HepG2 (cell line): Measurements from ENCODE around the gene CEBPA. TPM values are rescaled to one million over a fixed set of nuclear protein-coding genes. Genes with fewer than 3 reads are reported as not detected.

Experiments used
- GTF2F1 ChIP-seq: fragments of 150-350 bp; IDR thresholded peaks from 2 replicates; pipeline ENCODE4 v1.6.1; 2014; ENCODE audit warnings: low read length
- MIXL1 ChIP-seq: IDR thresholded peaks from 2 replicates; pipeline ENCODE4 v1.6.1; 2016
- RNF2 ChIP-seq: fragments of 450-650 bp; conservative IDR thresholded peaks from 2 replicates; pipeline ENCODE4 v1.6.1; 2016; ENCODE audit warnings: low read depth
- TIGD3 ChIP-seq: sonication (generic); formaldehyde crosslinking; IDR thresholded peaks from 2 replicates; pipeline ENCODE4 v1.5.1; 2020; ENCODE audit warnings: mild to moderate bottlenecking, missing genetic modification reagents, borderline replicate concordance
- ZNF225 ChIP-seq: sonication (generic); formaldehyde crosslinking; IDR thresholded peaks from 2 replicates; pipeline ENCODE4 v1.4.0; 2020; ENCODE audit warnings: mild to moderate bottlenecking, missing genetic modification reagents
- ZNF333 ChIP-seq: sonication (generic); formaldehyde crosslinking; IDR thresholded peaks from 2 replicates; pipeline ENCODE4 v1.4.0; 2020; ENCODE audit warnings: mild to moderate bottlenecking, missing genetic modification reagents, borderline replicate concordance
- ZNF446 ChIP-seq: sonication (generic); formaldehyde crosslinking; IDR thresholded peaks from 2 replicates; pipeline ENCODE4 v1.5.0; 2020; ENCODE audit warnings: mild to moderate bottlenecking, missing genetic modification reagents
- ZNF496 ChIP-seq: sonication (generic); formaldehyde crosslinking; IDR thresholded peaks from 2 replicates; pipeline ENCODE4 v1.8.1; 2023; ENCODE audit warnings: mild to moderate bottlenecking, moderate library complexity, missing genetic modification reagents; ENCODE audit not compliant: insufficient replicate concordance
- ZNF687 ChIP-seq: sonication (generic); formaldehyde crosslinking; IDR thresholded peaks from 2 replicates; pipeline ENCODE4 v1.5.1; 2020; ENCODE audit warnings: mild to moderate bottlenecking, missing genetic modification reagents, moderate library complexity
- polyA plus RNA-seq, 8 experiments: library from polyadenylated mRNA; depleted of rRNA in 3 of 8; stranded (reverse) in 7 of 8; unstranded in 1 of 8; fragments of >200 nt; fragmentation: Illumina TruSeq in 4 of 8; extraction: Trizol in 4 of 8; gene quantifications; 2 replicates each; pipeline versions ENCODE4 v1.2.1 to v1.2.3, GENCODE V29; 2011 to 2016; ENCODE audit warnings: low read depth in 4 of 8, missing spikeins in 1 of 8, mixed read lengths in 1 of 8; ENCODE audit not compliant: insufficient read depth in 1 of 8
- total RNA-seq, 5 experiments: library from RNA; depleted of rRNA; stranded (reverse); fragments of >200 nt; fragmentation: Illumina TruSeq; extraction: Trizol; gene quantifications; 2 replicates each; pipeline ENCODE4 v1.2.3, GENCODE V29; 2016; ENCODE audit warnings: low read depth in 1 of 5
- TF ChIP-seq, protein P1 (sequence below): sonication (generic); formaldehyde crosslinking; IDR thresholded peaks from 2 replicates; pipeline ENCODE4 v1.8.0; 2023; ENCODE audit warnings: mild to moderate bottlenecking, missing genetic modification reagents
- TF ChIP-seq, protein P2 (sequence below): sonication (generic); formaldehyde crosslinking; IDR thresholded peaks from 2 replicates; pipeline ENCODE4 v1.4.0; 2020; ENCODE audit warnings: mild to moderate bottlenecking, missing genetic modification reagents
- TF ChIP-seq, protein P3 (sequence below), 2 experiments: sonication (generic) in 1 of 2; formaldehyde crosslinking in 1 of 2; IDR thresholded peaks; 2 replicates each; pipeline versions ENCODE4 v1.4.0 to v1.6.1; 2016 to 2020; ENCODE audit warnings: borderline replicate concordance in 1 of 2, low read depth in 1 of 2, mild to moderate bottlenecking in 1 of 2, missing genetic modification reagents in 1 of 2
- TF ChIP-seq, protein P4 (sequence below): sonication (generic); formaldehyde crosslinking; IDR thresholded peaks from 2 replicates; pipeline ENCODE4 v1.4.0; 2020; ENCODE audit warnings: missing genetic modification reagents
- TF ChIP-seq, protein P5 (sequence below): sonication (generic); formaldehyde crosslinking; IDR thresholded peaks from 2 replicates; pipeline ENCODE4 v1.5.1; 2020; ENCODE audit warnings: mild to moderate bottlenecking, missing genetic modification reagents, moderate library complexity

The CEBPA gene
- total and polyA plus RNA-seq, 2 of the 13 experiments (the other 11 are each of a cell fraction or from before 2014, with no cell fraction given), result 24.8 to 103 TPM

DNA sequence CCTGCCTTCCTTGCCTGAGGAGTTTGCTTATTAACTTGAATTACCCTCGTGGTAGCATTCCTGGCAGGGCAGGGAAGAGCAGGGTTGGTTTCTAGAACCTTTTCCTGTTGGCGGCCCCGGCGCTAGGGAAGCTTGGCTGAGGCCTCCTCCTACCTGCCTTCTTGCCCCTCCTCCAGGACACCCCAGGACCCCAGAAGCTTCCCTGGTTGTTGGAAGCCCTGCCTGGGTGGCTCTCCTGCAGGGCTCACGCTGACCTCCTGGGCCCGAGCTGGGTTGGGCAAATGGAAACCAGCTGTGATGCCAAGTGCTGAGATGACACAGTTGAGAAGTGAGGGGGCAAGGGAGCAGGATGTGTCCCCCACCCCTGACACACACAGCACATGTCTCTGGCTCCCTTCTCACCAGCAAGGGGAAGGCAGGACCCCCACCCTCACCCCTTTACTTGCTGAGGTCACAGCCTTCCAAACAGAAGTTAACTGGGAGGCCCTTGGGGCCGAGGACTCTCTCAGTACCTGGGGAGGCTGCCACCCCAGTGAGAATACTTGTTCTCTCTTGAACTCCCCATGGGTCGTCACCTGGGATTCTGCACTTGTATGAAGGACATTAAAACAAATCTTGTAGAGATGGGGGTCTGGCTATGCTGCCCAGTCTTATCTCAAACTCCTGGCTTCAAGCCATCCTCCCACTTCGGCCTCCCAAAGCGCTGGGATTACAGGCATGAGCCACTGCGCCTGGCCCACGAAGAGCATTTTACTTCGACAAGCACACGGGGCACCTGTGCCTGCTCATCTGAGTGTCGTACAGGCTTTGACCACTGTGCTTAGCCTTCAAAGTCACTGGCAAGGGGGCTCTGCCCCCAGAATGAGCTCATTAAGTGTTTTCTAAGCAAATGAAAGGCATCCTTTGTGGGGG is 10.5 kb downstream of the CEBPA start (continued):
- TF ChIP-seq, protein P1, sequence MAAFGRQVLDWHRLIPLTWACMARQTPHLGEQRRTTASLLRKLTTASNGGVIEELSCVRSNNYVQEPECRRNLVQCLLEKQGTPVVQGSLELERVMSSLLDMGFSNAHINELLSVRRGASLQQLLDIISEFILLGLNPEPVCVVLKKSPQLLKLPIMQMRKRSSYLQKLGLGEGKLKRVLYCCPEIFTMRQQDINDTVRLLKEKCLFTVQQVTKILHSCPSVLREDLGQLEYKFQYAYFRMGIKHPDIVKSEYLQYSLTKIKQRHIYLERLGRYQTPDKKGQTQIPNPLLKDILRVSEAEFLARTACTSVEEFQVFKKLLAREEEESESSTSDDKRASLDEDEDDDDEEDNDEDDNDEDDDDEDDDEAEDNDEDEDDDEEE (CRISPR knock-in tag), result no peak
- TF ChIP-seq, protein P2, sequence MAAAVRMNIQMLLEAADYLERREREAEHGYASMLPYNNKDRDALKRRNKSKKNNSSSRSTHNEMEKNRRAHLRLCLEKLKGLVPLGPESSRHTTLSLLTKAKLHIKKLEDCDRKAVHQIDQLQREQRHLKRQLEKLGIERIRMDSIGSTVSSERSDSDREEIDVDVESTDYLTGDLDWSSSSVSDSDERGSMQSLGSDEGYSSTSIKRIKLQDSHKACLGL (CRISPR knock-in tag), result no peak
- TF ChIP-seq RNF2 (no peak), TIGD3 (0 out of 2 replicates have a peak, but pooled peaks have one; percentile 46), ZNF446 (CRISPR knock-in tag) (no peak), ZNF687 (peak; percentile 72), ZNF225 (CRISPR knock-in tag) (no peak), ZNF496 (CRISPR knock-in tag) (no peak), ZNF333 (CRISPR knock-in tag) (no peak), MIXL1 (no peak), GTF2F1 (no peak)
- TF ChIP-seq, protein P3, sequence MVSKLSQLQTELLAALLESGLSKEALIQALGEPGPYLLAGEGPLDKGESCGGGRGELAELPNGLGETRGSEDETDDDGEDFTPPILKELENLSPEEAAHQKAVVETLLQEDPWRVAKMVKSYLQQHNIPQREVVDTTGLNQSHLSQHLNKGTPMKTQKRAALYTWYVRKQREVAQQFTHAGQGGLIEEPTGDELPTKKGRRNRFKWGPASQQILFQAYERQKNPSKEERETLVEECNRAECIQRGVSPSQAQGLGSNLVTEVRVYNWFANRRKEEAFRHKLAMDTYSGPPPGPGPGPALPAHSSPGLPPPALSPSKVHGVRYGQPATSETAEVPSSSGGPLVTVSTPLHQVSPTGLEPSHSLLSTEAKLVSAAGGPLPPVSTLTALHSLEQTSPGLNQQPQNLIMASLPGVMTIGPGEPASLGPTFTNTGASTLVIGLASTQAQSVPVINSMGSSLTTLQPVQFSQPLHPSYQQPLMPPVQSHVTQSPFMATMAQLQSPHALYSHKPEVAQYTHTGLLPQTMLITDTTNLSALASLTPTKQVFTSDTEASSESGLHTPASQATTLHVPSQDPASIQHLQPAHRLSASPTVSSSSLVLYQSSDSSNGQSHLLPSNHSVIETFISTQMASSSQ (IDR thresholded peaks at IDR 0.05; ENCODE audit: low read depth), result no peak
- TF ChIP-seq, protein P3 (CRISPR knock-in tag; IDR thresholded peaks at IDR 0.05; ENCODE audit: borderline replicate concordance), result 0 out of 2 replicates have a peak, but pooled peaks have one; percentile 8
- TF ChIP-seq, protein P4, sequence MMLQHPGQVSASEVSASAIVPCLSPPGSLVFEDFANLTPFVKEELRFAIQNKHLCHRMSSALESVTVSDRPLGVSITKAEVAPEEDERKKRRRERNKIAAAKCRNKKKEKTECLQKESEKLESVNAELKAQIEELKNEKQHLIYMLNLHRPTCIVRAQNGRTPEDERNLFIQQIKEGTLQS (CRISPR knock-in tag), result no peak
- TF ChIP-seq, protein P5, sequence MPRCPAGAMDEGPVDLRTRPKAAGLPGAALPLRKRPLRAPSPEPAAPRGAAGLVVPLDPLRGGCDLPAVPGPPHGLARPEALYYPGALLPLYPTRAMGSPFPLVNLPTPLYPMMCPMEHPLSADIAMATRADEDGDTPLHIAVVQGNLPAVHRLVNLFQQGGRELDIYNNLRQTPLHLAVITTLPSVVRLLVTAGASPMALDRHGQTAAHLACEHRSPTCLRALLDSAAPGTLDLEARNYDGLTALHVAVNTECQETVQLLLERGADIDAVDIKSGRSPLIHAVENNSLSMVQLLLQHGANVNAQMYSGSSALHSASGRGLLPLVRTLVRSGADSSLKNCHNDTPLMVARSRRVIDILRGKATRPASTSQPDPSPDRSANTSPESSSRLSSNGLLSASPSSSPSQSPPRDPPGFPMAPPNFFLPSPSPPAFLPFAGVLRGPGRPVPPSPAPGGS (CRISPR knock-in tag), result no peak
